HepG2 (cell line): ENCODE measurements around the gene PRKAR1B. TPM values are rescaled to one million over a fixed set of nuclear protein-coding genes. Genes with fewer than 3 reads are reported as not detected.

Experiments used
- ATAC-seq: fragments of 200-7000 bp; cut with Tn5 transposase; 3 replicates; pipeline ENCODE4 v1.9.1; 2020; ENCODE audit warnings: mild to moderate bottlenecking, moderate library complexity
- BruUV-seq: library from RNA; stranded (reverse); fragments of 400-500 nt; replicated peaks from 2 replicates; lab custom pipeline; 2021; lab: Mats Ljungman, UMichigan
- CTCF ChIA-PET: fragments of 300-600 bp; formaldehyde crosslinking; extraction: SDS; loops from one replicate; lab custom pipeline; 2021; ENCODE audit warnings: low total read pairs, inconsistent platforms, low intra/inter-chr PET ratio; lab: Yijun Ruan, JAX
- POLR2A ChIA-PET: fragments of 350-600 bp; sonication (Branson Sonifier 250); formaldehyde crosslinking; loops from one replicate; lab custom pipeline; 2020; ENCODE audit warnings: antibody characterized with exemption, inconsistent platforms; lab: Yijun Ruan, JAX
- DNase-seq: peaks from one replicate; pipeline ENCODE4 v3.0.0-alpha.2; 2015; ENCODE audit warnings: low spot score
- FAIRE-seq: peaks from 3 replicates; lab custom pipeline; 2011; peaks lifted over from hg19 to GRCh38; lab: Jason Lieb, UNC
- H2AFZ ChIP-seq: one replicate; pipeline ENCODE4 v1.6.1; 2011; ENCODE audit warnings: low read length, inconsistent platforms
- H3K27ac ChIP-seq: fragments of 300-600 bp; 3 replicates; pipeline ENCODE4 v1.8.0; 2011; ENCODE audit warnings: mixed run types, mild to moderate bottlenecking, mixed read lengths, low read length, inconsistent platforms; ENCODE audit not compliant: insufficient read depth; ENCODE audit errors: extremely low read length
- H3K27me3 ChIP-seq, 2 experiments: fragments of 200-600 bp in 1 of 2; 2 replicates in 1 of 2; 3 replicates in 1 of 2; pipeline versions ENCODE4 v1.6.0 to v1.8.0; 2011; ENCODE audit warnings: low read length in 2 of 2, mild to moderate bottlenecking in 2 of 2, moderate library complexity in 2 of 2, inconsistent platforms in 1 of 2; ENCODE audit not compliant: insufficient read depth in 2 of 2, control insufficient read depth in 1 of 2
- H3K36me3 ChIP-seq, 2 experiments: fragments of 200-600 bp in 1 of 2; replicated peaks in 1 of 2; 2 replicates in 1 of 2; 3 replicates in 1 of 2; pipeline versions ENCODE4 v1.5.1 to v1.8.0; 2011; ENCODE audit warnings: low read length in 2 of 2, inconsistent platforms in 1 of 2; ENCODE audit not compliant: insufficient read depth in 2 of 2, control insufficient read depth in 1 of 2
- H3K4me1 ChIP-seq: 2 replicates; pipeline ENCODE4 v1.5.1; 2012; ENCODE audit warnings: low read length, inconsistent platforms; ENCODE audit not compliant: insufficient read depth
- H3K4me2 ChIP-seq: 2 replicates; pipeline ENCODE4 v1.6.0; 2011; ENCODE audit warnings: low read depth, low read length, inconsistent platforms
- H3K4me3 ChIP-seq, 3 experiments: fragments of 200-600 bp in 1 of 3; sonication (generic), shearing (Covaris generic) in 1 of 3; replicated peaks in 1 of 3; 2 replicates each; pipeline ENCODE4 v1.5.1; 2011 to 2016; ENCODE audit warnings: low read length in 3 of 3, inconsistent platforms in 2 of 3, low read depth in 2 of 3, mild to moderate bottlenecking in 2 of 3, control low read depth in 1 of 3, mixed read lengths in 1 of 3; ENCODE audit not compliant: insufficient read depth in 1 of 3
- H3K79me2 ChIP-seq: one replicate; pipeline ENCODE4 v1.6.1; 2011; ENCODE audit warnings: low read length, inconsistent platforms; ENCODE audit not compliant: insufficient read depth
- H3K9ac ChIP-seq: 2 replicates; pipeline ENCODE4 v1.6.0; 2011; ENCODE audit warnings: mild to moderate bottlenecking, low read depth, low read length, inconsistent platforms; ENCODE audit not compliant: insufficient read depth
- H3K9me3 ChIP-seq: 2 replicates; pipeline ENCODE4 v1.5.1; 2012; ENCODE audit warnings: mild to moderate bottlenecking, low read length
- H4K20me1 ChIP-seq: 2 replicates; pipeline ENCODE4 v1.6.0; 2011; ENCODE audit warnings: inconsistent platforms, mild to moderate bottlenecking, low read length, moderate library complexity; ENCODE audit not compliant: insufficient read depth
- AHR ChIP-seq: IDR thresholded peaks from 2 replicates; pipeline ENCODE4 v1.6.1; 2018; ENCODE audit warnings: missing genetic modification reagents, missing compliant biosample characterization
- POLR2AphosphoS2 ChIP-seq: IDR thresholded peaks from 2 replicates; pipeline ENCODE4 v1.6.1; 2011; ENCODE audit warnings: low read depth, low read length, improper control_type of control experiment
- REST ChIP-seq, 2 experiments: IDR thresholded peaks; 2 replicates each; pipeline ENCODE4 v1.6.1; 2011 to 2012; ENCODE audit warnings: low read length in 2 of 2, borderline replicate concordance in 1 of 2, low read depth in 1 of 2, mild to moderate bottlenecking in 1 of 2, moderate library complexity in 1 of 2
- ZFP82 ChIP-seq: sonication (generic); formaldehyde crosslinking; IDR thresholded peaks from 2 replicates; pipeline ENCODE4 v1.5.1; 2020; ENCODE audit warnings: mild to moderate bottlenecking, missing genetic modification reagents, borderline replicate concordance
- ZNF275 ChIP-seq: sonication (generic); formaldehyde crosslinking; IDR thresholded peaks from 2 replicates; pipeline ENCODE4 v1.8.0; 2022; ENCODE audit warnings: missing genetic modification reagents, mild to moderate bottlenecking, inconsistent platforms, borderline replicate concordance
- WGBS: methylation state at CpG from one replicate; pipeline ENCODE4 v1.1.6; 2017; ENCODE audit warnings: low lambda C conversion rate; 5-methylcytosine and 5-hydroxymethylcytosine counted together
- in situ Hi-C: cut with HindIII; loops from 2 replicates; pipeline ENCODE4 v1.10.0; 2017; ENCODE audit warnings: low pct_unique_long_range_greater_than_20kb; ENCODE audit not compliant: extremely low pct_ligation_motif_present
- intact Hi-C: fragments of 100-400 bp; cut with micrococcal nuclease; formaldehyde crosslinking; loops from one replicate; pipeline ENCODE4 v1.10.0; 2022; ENCODE audit not compliant: unreplicated experiment
- polyA plus RNA-seq, 8 experiments: library from polyadenylated mRNA; depleted of rRNA in 3 of 8; stranded (reverse) in 7 of 8; unstranded in 1 of 8; fragments of >200 nt; fragmentation: Illumina TruSeq in 4 of 8; extraction: Trizol in 4 of 8; gene quantifications; 2 replicates each; pipeline versions ENCODE4 v1.2.1 to v1.2.3, GENCODE V29; 2011 to 2016; ENCODE audit warnings: low read depth in 4 of 8, missing spikeins in 1 of 8, mixed read lengths in 1 of 8; ENCODE audit not compliant: insufficient read depth in 1 of 8
- total RNA-seq, 5 experiments: library from RNA; depleted of rRNA; stranded (reverse); fragments of >200 nt; fragmentation: Illumina TruSeq; extraction: Trizol; gene quantifications; 2 replicates each; pipeline ENCODE4 v1.2.3, GENCODE V29; 2016; ENCODE audit warnings: low read depth in 1 of 5

Gene PRKAR1B
- total and polyA plus RNA-seq, 2 of the 13 experiments (the other 11 are each of a cell fraction or from before 2014, with no cell fraction given): 7.9 to 28.2 TPM

GRCh38 chr7:645606-646005 is 81.5 kb downstream of the PRKAR1B start:
- TF ChIP-seq POLR2AphosphoS2: no peak
- no peak for TF ChIP-seq ZFP82 (CRISPR knock-in tag)
- TF ChIP-seq AHR (CRISPR knock-in tag): no peak
- no peak for TF ChIP-seq ZNF275 (CRISPR knock-in tag)
- no peak for TF ChIP-seq REST (IDR thresholded peaks at IDR 0.05; ENCODE audit: borderline replicate concordance in 1 of 2, low read depth in 1 of 2, low read length in 2 of 2)
- WGBS: 98% methylated on average over 4 of the region's 13 CpGs
- ATAC-seq (no peak), DNase-seq (no peak), FAIRE-seq (no peak)
- Histone ChIP-seq H3K4me3 (no peak overlapping the region), H3K36me3 (peaks cover 2% of the 10 kb centered on the region in 2 experiments; a peak in 1 of 5 replicates), H3K9me3 (no peaks in the 10 kb centered on the region), H2AFZ (no peak overlapping the region), H3K4me1 (no peaks in the 10 kb centered on the region), H3K9ac (no peak overlapping the region), H3K4me2 (no peak overlapping the region), H3K27ac (no peak overlapping the region), H3K79me2 (no peaks in the 10 kb centered on the region), H4K20me1 (no peaks in the 10 kb centered on the region), H3K27me3 (no peaks in the 10 kb centered on the region)
- in situ Hi-C loops (no loop called here), intact Hi-C loops (no loop called here)
- CTCF ChIA-PET: no interaction called here
- POLR2A ChIA-PET: no interaction called here
- BruUV-seq: no TSS peak
